GM19468 (cell line): ENCODE results near the gene ITGB6.

Source experiments
- ATAC-seq: cut with Tn5 transposase; IDR thresholded peaks from one replicate; pipeline ENCODE4 v1.9.1; 2021; ENCODE audit warnings: mild to moderate bottlenecking, moderate library complexity, moderate number of reproducible peaks; ENCODE audit not compliant: unreplicated experiment; ENCODE audit errors: extremely low read depth

Gene ITGB6

DNA sequence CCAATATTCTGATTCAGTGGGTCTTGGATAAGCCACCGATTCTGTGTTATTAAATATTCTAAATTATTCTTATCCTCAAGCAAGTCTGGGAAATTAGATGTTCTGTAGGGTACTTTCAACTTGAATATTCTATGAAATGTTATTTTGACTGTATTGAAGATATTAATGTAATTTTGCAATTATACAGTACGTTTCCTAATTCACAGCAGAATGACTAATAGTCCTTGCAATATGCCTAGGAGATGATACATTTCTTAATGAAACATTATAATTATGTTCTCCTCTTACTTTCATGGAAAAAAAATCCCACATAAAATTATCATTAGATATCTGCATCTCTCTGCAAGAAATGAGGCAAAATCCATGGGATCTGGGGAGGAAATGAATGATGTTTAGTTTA lies 91.4 kb downstream of the ITGB6 start:
- no peak for ATAC-seq

DNA sequence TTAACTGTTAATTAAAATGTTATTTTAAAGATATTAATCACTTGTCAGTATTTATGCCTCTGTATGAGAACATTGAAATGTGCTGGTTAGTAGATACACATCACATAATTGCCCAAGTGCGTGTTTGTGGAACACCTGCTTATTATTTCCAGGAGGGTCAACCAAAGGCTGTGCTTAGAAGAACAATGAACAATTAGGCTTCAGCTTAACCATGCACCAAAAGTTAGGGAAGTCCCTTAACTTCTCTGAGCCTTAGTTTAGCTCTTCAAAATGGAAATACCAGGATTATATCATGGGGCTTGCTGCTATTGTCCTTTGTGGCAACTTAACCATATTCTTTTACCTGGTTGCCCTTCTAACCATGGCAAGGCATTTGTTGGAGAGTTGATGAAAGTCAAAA lies 94.7 kb downstream of the ITGB6 start:
- no peak for ATAC-seq

DNA sequence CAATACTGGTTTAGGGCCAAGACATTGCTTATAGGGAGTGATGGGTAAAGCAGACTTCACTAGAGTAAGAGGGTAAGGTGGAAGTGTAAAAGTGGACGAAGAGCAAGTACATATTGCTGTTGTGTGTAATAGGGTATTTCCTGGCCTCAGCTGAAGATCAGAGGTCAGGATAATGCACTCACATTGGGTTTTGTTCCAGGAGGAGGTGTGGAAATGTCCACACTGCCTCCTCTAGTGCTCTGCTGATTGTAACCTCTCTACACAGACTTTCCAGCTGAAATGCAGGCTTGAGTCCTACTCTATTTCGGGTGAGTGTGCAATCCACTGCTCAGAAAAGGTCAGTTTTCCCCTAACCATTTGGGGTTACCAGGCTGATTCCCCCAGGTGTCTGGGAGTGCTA lies 96.0 kb downstream of the ITGB6 start:
- no peak for ATAC-seq

DNA sequence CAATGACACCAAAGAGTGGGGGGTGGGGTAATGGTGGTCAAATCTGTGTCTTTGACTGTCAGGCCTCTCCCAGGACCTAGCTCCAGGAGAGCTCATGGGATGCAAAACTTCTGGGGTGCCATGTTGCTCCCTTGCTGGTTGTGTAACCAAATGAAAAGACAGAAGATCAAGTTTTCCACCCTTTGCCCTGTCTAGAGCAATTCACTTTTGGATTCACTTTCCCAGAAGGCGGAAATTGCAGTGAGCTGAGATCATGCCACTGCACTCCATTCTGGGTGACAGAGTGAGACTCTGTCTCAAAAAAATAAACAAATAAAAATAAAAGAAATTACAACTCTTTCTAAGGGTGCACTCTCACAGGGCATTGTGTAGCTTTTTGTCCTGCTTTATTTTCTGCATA lies 102.7 kb downstream of the ITGB6 start:
- no peak for ATAC-seq

DNA sequence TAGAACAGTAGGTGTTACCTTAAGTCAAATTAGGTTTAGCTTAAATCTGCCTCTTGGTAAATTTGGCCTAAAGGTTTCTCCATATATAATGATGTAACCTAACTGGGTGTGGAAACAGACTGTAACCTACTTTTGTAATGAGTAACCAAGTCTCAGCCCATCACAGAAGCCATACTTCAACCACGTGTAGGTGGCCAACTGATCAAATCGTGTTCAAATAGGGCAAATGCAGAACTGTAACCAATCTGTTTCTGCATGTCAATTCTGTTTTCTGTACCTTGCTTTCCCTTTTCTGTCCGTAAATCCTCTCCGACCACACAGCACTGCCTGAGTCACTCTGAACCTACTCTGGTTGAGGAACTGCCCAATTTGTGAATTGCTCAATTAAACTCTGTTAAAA lies 103.7 kb downstream of the ITGB6 start:
- ATAC-seq, result no peak

DNA sequence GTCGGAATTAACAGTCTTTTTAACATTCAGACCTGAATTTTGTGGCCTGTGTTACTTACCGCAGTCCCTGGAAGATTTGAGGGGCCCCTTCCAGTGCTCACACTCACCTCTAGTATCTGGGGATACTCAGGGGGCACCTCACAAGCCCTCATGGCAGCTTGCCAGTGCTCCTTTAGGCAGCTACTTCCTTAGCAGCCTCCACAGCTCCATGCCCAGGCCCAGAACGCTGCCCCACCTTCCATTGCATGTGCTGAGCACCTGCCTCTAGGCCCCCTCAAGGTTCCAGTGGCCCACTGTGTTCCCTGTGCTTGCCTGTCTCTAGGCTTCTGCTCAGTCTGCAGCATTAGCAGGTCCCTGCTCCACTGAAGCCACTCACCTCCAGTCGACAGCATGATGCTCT lies 107.6 kb downstream of the ITGB6 start:
- ATAC-seq, result no peak

DNA sequence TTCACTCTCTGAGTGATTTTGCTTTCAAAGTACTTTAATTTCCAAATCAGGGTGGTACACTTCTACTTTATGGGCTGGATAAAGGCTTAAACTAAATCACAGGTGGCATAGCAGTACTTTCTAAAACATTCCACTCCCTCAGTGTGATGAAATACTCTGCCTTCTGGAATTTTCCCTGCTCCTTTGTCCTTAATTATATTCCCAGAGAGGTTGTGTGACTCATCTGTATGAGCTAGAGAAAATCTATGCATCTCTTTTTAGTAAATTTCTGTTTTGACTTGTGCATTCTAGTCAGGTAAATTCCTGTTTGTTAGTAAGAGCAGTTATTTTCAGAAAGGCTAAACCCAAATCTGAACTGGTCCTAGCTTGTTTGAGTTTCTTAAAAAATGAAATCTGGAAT lies 108.7 kb downstream of the ITGB6 start:
- ATAC-seq, result no peak

DNA sequence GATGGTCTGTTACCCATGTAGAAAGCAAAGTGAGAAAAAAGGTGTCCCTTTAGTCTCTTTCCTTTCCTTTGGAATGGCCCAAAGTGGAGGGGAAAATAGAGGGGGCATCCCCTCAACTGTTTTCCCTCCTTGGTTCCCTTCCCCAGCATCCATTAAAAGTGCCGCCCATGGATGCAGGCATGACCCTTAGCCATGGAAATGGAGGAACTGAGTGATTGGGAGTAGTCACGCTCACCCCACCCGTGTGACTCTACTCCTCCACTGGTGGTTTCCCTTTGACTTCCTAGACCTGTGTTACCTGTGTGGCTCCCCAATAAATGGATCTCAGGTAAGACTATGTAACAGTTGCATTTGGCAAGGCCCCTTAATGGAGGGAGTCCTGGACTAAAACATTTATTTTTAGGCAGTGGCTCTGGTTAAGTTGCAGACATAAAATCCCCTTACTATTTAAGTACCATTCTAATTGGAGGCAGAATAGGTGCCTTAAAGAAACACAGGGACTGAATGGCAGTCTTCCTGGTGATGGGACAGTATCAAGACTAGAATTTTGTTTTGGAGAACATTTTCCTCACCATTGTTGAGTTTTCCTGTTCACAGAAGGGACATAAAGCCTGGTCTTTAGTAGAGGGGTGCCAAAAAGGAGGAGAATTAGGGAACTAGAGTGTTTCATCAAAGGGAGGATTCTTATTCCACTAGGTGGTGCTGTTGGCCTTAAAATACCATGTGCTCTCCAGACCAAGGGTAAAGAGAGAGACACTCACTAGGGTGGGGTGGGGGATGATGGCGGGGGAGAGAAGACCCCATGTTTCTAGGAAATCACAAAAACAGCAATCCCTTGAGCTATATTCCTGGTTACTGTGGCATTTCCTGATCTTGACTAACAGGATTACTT lies 112.0 kb downstream of the ITGB6 start:
- no peak for ATAC-seq

DNA sequence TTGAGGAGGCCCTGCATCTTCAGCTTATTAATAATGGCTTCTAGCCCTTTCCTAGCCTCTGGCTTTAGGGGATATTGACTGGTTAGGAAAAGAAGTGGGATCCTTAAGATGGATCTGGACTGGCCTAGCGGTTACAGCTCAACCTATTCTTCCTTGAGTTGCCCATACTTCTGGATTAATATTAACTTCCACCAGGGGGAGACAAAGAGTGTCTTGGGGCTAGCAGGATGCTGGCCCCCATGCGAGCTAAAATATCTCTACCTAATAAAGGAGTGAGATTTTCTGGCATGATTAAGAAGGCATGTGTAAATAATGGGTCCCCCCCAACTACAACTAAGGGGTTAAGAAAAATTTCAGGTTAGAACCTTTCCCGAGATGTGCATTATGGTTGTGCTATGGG lies 114.4 kb downstream of the ITGB6 start:
- ATAC-seq, result no peak

DNA sequence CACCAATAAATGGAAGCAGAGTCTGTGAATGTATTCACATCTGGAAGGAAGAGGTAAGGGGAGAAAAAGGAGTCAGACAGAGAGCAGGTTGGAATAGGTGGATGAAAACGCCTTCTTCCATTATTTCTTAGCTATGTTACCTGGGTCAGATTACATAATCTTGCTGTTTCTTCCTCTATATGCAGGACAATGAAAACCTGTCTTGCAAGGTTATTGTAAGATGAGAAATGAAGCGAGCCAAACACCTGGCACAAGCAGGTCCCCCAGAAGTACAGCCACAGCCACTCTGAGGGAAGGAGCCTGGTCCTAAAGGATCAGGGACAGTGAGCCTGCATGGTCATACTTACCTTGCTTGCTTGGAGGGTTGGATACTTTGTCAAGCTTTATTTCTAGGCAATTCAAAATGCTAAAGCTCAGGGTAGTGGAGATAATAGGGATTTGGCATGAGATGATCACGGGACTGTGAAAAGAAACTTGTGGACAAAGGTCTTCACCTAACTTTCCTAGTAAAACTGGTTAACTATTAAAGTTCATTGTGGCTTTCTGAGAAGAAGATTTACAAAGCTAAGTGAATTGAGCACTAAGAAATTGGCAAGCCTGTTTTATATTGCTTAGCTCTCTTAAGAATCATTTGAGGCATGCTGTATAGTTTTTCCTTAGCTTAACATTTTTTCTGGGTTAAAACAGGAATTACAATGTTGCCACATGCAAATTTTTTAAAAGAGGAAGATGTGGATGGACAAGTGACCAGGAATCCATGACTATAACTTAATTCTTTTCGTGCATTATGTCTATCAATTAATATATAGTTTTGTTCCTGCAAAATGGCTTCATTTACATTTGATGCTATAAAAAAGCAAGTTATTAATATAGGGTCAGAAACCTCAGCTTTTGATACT lies 121.9 kb downstream of the ITGB6 start:
- no peak for ATAC-seq

DNA sequence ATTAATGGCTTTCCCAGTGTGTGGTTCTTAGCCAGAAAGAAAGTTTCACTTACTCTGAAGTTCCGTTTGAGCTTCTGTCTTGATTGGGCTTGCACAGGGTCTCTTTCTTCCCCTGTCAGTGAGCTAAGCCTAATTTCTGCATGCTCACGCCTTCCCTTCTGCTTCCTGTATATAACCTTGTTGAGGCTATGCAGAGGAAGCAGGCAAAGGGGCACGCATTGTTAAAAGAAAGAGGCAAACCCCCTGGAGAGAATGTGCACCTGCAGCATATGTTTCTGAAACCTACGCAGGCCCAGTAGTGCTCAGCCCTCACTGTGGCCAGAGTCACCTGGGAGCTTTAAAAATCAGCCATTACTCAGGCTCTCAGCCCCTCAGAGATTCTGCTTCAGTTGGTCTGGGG lies 123.2 kb downstream of the ITGB6 start:
- no peak for ATAC-seq

DNA sequence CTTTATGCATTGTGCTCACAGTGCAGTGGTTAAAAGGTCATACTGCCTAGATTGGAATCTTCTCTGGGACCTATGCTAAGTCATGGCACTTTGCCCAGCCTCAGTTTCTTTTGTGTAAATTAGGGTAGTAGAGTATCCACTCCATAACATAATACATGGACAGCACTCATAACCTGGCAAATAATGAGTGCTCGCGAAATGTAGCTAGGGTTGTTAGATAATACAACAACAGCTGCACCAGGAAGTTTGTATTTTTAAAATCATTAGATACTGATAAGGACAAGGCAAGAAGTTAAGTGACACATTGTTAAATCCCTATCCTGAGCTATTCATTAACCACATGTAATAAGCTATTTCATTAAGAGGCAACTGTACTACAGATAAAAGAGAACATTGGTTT lies 123.8 kb downstream of the ITGB6 start:
- ATAC-seq, result no peak

DNA sequence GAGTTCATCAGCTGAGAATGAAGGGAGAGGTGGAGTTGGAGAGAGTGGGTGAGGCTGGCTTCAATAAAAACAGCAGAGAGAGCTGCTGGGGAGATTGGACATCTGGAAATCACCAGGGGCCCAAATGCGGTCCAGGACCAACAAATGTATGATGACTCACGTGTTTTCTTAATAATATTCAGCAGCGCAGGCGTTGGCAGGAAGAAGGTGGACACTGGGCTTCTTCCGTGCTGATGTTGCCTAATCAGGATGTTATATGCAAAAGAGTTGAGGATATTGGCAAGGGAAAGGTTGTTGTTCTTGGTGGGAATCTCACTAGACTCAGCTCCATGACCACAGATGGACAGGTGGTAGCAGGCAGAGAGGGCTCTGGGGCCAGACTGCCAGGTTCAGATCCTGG lies 124.9 kb downstream of the ITGB6 start:
- no peak for ATAC-seq

DNA sequence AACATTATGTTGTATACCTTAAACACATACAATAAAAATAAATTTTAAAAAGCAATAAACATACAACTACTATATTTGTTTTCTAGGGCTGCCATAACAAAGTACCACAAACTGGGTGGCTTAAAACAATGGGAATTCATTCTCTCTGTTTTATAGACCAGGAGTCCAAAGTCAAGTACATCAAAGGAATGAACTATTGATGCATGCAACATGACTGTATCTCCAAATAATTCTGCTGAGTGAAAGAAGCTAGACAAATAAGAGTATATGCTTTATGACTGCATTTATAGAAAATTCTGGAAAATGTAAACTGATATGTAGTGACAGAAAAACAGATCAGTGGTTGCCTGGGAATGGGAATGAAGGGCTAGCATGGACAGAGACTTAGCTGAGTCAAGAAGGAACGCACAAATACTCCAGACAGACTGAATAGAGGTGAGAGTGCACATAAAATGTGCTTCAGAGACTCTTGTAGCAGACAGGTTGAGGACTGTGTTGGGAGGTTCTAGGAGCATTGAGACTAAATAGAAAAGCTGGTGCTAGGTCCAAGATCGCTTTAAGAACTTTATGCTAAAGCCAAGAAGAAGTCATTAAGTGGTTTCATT lies 126.7 kb downstream of the ITGB6 start:
- ATAC-seq, result no peak

DNA sequence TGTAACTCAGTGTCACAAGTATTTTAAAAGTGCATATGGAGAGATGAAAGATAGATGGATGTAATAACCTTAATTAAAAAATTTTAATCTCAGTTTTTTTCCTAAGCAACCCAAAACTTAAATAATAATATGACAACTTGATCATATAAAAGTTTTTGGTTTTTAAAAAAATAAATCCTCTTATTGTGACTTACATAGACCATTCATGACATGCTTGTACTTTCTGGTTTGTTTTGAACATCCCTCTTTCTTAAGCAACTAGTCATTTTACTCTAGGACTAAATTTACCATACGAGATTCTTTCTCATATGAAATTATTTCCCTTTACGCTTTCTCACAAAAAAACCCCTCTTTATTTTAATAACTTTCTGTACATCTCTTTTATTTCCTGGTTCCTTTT lies 131.2 kb downstream of the ITGB6 start:
- no peak for ATAC-seq

DNA sequence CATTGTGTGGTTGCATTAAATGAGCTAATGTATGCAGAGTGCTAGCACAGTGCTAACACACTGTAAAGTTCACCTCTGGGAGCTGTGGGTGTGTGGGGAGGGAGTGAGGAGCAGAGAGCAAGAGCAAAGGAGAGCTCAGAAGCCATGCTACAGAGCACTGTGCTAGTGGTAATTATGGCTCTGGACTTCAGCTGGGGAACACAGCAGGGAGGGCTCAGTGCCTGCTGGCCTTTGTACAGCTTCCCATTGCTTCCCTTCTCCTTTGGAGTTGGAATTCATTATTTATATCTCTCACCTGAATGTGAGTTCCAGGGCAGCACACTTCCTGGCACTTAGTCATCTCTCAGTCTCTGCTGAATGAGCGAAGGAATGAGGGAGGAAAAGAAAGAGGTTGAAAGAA lies 135.2 kb downstream of the ITGB6 start:
- ATAC-seq, result no peak

DNA sequence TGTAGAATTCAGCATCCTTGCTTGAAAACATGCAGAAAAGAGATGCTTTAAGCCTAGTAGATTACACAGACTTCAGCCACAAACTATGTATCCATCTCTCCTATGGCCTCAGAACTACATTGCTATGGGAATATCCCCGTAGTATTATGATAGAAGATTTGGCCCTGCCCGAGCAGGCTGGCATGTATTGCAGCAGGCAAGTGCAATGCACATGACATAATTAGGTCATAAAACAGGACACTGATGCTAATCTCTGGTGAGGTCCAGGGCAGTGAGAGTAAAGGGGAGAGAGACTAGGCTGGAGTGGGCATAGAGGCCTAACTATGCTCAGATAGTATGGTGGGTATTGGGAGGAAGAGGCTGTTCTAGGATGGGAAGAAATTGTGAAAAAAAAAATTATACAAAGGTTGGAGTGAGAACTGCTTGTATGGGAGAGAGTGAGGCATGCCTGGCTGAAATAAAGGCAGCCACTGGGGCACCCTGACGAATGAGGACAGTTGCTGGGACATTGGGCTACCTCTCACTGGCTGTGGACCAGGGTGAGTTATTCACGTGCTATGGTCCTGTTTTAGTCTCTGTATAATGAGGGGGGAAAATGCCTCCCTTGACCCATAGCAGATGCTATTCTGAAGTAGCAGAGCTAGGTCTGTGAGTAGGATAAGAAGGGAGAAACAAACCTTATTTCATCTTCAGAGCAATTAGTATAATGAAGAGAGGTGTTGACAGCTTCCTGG lies 136.0 kb downstream of the ITGB6 start:
- no peak for ATAC-seq

DNA sequence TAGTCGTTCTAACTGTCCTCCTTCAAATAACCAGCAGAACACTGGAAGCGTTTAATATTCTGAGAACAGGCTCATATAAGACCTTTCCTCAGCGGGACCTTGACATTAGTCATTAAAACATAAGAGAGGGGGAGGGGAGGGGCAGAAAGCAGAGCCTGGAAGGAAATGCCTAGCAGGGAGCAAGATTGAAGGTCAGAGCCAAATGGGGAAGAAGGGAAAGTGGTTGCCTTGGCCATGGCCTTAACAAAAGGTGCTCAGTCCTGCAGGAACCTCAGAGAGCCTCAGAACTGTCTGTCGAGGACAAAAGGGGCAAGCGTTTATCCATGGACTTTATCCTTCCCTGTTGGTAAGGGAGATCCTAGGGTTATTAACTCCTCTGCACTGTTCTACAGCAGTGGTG lies 136.8 kb downstream of the ITGB6 start:
- ATAC-seq, result no peak

DNA sequence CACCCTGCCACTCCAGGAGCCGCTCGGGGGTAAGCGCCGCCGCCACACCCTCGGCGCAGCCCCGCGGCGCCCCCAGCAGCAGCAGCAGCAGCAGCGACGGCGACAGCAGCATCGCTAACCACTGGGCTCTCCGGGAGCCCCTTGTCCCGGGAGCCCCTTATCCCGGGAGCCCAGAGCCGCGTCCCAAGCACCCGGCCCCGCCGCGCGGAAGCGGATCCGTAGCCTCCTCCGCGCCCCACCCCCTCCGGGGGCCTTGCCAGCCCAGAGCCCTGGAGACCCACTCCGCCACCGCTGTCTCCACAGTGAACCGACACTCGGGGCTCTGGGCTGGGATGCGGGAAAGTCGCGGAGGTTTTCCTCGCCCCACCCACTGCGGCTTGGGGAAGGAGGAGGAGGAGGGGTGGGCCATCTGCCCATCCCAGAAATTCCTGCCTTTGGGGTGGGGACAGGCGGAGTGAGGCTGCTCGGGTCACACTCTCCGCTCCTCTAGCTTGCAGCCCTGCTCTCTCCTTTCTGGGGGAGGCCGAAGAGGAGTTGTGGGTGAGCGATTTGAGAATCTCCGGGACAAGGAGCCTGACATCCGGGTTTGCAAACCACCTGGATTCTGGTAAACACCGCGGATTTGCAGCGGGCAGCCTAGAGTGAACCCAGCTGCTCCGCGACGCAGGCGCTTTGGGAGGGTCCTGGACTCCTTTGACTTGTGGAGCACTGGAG lies 137.6 kb downstream of the ITGB6 start, which contains the start of gene PLA2R1:
TSS of gene PLA2R1 (minus strand) at position 324 of the 714 bp plus-strand sequence. CDS start at position 112, 212 bp downstream.
- ATAC-seq, result no peak

DNA sequence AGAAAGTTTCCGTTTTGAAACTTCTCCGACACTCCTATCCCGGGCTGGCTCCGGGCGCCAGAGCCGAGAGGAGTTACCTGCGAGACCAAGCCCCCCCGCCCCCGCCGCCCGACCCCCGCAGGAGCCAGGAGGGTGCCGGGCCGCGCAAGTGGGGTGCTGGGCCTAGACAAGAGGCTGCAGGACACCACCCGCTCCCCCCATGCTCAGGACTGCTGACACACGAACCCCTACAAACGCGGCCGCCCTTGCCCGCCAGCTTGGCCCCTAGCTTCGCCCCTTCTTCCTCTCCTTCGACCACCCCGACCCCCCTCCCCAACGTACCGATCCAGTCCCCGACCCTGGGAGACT lies 138.2 kb downstream of the ITGB6 start:
- no peak for ATAC-seq
